Left lung (tissue), 10 donors: ENCODE data around the gene ESPN. TPM values are rescaled to one million over a fixed set of nuclear protein-coding genes. Genes with fewer than 3 reads are reported as not detected.
A peak's percentile ranks its signal among the peaks of the same experiment; 100 is the strongest.

ENCODE experiments used
- ATAC-seq: fragments of 200-7000 bp; cut with Tn5 transposase; one replicate; pipeline ENCODE4 v1.9.1; 2020; ENCODE audit warnings: moderate library complexity
- DNase-seq, 4 donors: peaks; one replicate each; pipeline ENCODE4 v3.0.0-alpha.2; 2013 to 2020
- H3K27ac ChIP-seq, 2 donors: fragments of 200-600 bp; sonication (generic) in 1 of 2; one replicate each; pipeline versions ENCODE4 v1.5.0 to v1.8.0; 2020 to 2021
- H3K27me3 ChIP-seq, 2 donors: fragments of 200-600 bp; sonication (generic) in 1 of 2; one replicate each; pipeline versions ENCODE4 v1.5.0 to v1.8.0; 2020 to 2021
- H3K36me3 ChIP-seq, 2 donors: fragments of 200-600 bp; sonication (generic) in 1 of 2; one replicate each; pipeline versions ENCODE4 v1.5.0 to v1.8.0; 2020 to 2021
- H3K4me1 ChIP-seq, 2 donors: fragments of 200-600 bp; one replicate each; pipeline ENCODE4 v1.8.0; 2021
- H3K4me3 ChIP-seq, 2 donors: fragments of 200-600 bp; sonication (generic) in 1 of 2; one replicate each; pipeline versions ENCODE4 v1.5.0 to v1.8.0; 2020 to 2021; ENCODE audit warnings: mild to moderate bottlenecking in 1 of 2
- H3K9me3 ChIP-seq, 2 donors: fragments of 200-600 bp; sonication (generic) in 1 of 2; one replicate each; pipeline versions ENCODE4 v1.5.0 to v1.8.0; 2020 to 2021
- CTCF ChIP-seq, 2 donors: fragments of 200-600 bp; sonication (generic) in 1 of 2; IDR thresholded peaks; one replicate each; pipeline versions ENCODE4 v1.5.0 to v1.8.0; 2021; ENCODE audit warnings: antibody characterized with exemption in 2 of 2
- intact Hi-C, 2 donors: fragments of 100-400 bp; cut with DNase I; formaldehyde crosslinking; loops; one replicate each; pipeline versions ENCODE4 v1.11.2 to v1.14.2; 2022
- polyA plus RNA-seq, 6 donors: library from polyadenylated mRNA; unstranded; fragments of 120-200 nt; gene quantifications; one replicate each; pipeline ENCODE4 v1.2.1, GENCODE V29; 2013; ENCODE audit not compliant: insufficient read length in 6 of 6
- total RNA-seq, 2 donors: library from RNA; stranded (reverse); fragmentation: NEBNext Ultra II Directional; extraction: Animal tissue kit (Norgen Biotek cat#: 25700); gene quantifications; one replicate each; pipeline ENCODE4 v1.2.1, GENCODE V29; 2021
- donor health status: DM: no; HTN: yes; CAD: no.
- donor health status: DM: no; HTN: no; CAD: no.

ESPN gene
- total and polyA plus RNA-seq, 8 donors: 1.2 to 3.7 (median 2.2) TPM

- peaks cover 1 to 11% of the 10 kb centered on the region in 2 donors for H3K4me1 ChIP-seq
- peaks cover 4 to 46% of the 10 kb centered on the region in 2 donors for H3K27me3 ChIP-seq
- ATAC-seq (peak; percentile 3), DNase-seq (no peak)
- peak overlapping the region; percentile 13 to 73 for H3K27ac ChIP-seq
- H3K9me3 ChIP-seq: no peaks in the 10 kb centered on the region
- intact Hi-C loops: loop anchor here in 1 of 2 donors (10.0 kb wide), 1 partner anchor 150 kb away; no protein-coding TSS in a partner anchor
- TF ChIP-seq CTCF (IDR thresholded peaks at IDR 0.05): no peak
- H3K36me3 ChIP-seq: no peaks in the 10 kb centered on the region
- peak overlapping the region; percentile 38 to 42 for H3K4me3 ChIP-seq
Observed at GRCh38 chr1:6484826-6485167, 60.2 kb downstream of the ESPN start.

GRCh38 chr1:6485168-6486101 is 60.9 kb downstream of the ESPN start:
- Histone ChIP-seq H3K27ac (peak overlapping the region; percentile 13 to 73), H3K27me3 (peaks cover 4 to 53% of the 10 kb centered on the region in 2 donors), H3K9me3 (no peaks in the 10 kb centered on the region), H3K4me1 (peaks cover 8 to 18% of the 10 kb centered on the region in 2 donors), H3K36me3 (no peaks in the 10 kb centered on the region), H3K4me3 (peak overlapping the region; percentile 38 to 42)
- intact Hi-C loops: loop anchor here in 1 of 2 donors (10.0 kb wide), 1 partner anchor 149 kb away; no protein-coding TSS in a partner anchor
- DNase-seq: no peak
- TF ChIP-seq CTCF (IDR thresholded peaks at IDR 0.05): no peak
- peak; percentile 3 for ATAC-seq

DNA sequence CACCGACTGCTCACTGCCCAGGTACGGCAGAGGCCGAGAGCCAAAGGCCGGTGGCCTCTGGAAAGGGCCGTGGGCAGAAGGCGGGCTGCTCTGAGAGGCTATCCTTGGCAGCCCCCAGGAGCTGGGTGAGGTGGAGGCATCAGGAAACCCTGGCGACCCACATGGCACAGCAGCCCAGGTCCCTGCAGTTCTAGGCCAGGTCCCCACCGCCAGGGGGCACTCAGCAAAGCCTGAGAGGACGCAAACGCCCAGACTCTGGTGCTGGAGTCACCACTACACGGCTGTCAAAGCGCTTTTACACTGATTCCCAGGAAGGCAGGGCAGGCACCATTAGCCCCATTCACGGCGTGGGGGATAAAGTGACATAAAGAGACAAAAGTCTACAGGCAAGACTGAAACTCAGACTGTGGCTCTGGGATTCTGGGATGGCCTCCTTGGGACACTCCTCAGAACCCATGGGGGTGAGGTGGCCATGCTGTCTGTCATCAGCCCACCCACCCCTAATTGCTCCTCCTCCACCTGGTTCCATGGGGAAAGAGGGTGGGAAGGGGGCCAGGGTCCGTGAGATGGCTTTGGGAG is 61.9 kb downstream of the ESPN start:
- intact Hi-C loops: loop anchor here in 1 of 2 donors (10.0 kb wide), 1 partner anchor 148 kb away; no protein-coding TSS in a partner anchor
- H3K27me3 ChIP-seq: peaks cover 4 to 64% of the 10 kb centered on the region in 2 donors
- no peaks in the 10 kb centered on the region for H3K9me3 ChIP-seq
- H3K4me3 ChIP-seq: peak overlapping the region in 1 of 2 donors; percentile 42
- peak; percentile 88 to 91 for TF ChIP-seq CTCF (IDR thresholded peaks at IDR 0.05)
- peak; percentile 67 for ATAC-seq
- H3K36me3 ChIP-seq: no peaks in the 10 kb centered on the region
- no peak overlapping the region for H3K27ac ChIP-seq
- peak; percentile 77 to 93 (median 87) for DNase-seq
- H3K4me1 ChIP-seq: peaks cover 11 to 29% of the 10 kb centered on the region in 2 donors

- Histone ChIP-seq H3K36me3 (no peaks in the 10 kb centered on the region), H3K4me1 (peaks cover 11 to 30% of the 10 kb centered on the region in 2 donors), H3K27me3 (peaks cover 4 to 73% of the 10 kb centered on the region in 2 donors), H3K27ac (no peak overlapping the region), H3K4me3 (no peak overlapping the region), H3K9me3 (no peaks in the 10 kb centered on the region)
- no peak for ATAC-seq
- TF ChIP-seq CTCF (IDR thresholded peaks at IDR 0.05): no peak
- DNase-seq: no peak
- intact Hi-C loops: loop anchor here in 1 of 2 donors (10.0 kb wide), 1 partner anchor 147 kb away; no protein-coding TSS in a partner anchor
Observed at GRCh38 chr1:6487804-6488484, 63.4 kb downstream of the ESPN start.
